GM18498 (cell line): ENCODE measurements around the gene LRRC8B.

Source experiments
- ATAC-seq: cut with Tn5 transposase; IDR thresholded peaks from one replicate; pipeline ENCODE4 v1.9.1; 2021; ENCODE audit warnings: mild to moderate bottlenecking, moderate library complexity; ENCODE audit not compliant: unreplicated experiment

Gene LRRC8B

DNA sequence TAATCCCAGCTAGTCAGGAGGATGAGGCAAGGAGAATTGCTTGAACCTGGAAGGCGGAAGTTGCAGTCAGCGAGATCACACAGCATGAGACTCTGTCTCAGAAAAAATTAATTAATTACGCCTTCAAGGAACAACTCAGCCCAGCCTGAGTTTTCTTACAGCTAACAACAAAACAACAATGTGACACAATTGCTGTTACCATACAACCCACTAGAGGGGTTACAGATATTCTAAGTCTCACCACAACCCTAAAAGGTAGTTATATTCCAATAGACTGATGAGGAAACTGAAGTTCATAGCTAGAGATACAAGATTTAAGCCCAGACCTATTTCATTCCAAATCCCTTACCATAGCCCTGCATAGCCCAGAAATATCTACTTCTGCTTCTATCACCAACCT is 105.4 kb downstream of the LRRC8B start:
- no peak for ATAC-seq

DNA sequence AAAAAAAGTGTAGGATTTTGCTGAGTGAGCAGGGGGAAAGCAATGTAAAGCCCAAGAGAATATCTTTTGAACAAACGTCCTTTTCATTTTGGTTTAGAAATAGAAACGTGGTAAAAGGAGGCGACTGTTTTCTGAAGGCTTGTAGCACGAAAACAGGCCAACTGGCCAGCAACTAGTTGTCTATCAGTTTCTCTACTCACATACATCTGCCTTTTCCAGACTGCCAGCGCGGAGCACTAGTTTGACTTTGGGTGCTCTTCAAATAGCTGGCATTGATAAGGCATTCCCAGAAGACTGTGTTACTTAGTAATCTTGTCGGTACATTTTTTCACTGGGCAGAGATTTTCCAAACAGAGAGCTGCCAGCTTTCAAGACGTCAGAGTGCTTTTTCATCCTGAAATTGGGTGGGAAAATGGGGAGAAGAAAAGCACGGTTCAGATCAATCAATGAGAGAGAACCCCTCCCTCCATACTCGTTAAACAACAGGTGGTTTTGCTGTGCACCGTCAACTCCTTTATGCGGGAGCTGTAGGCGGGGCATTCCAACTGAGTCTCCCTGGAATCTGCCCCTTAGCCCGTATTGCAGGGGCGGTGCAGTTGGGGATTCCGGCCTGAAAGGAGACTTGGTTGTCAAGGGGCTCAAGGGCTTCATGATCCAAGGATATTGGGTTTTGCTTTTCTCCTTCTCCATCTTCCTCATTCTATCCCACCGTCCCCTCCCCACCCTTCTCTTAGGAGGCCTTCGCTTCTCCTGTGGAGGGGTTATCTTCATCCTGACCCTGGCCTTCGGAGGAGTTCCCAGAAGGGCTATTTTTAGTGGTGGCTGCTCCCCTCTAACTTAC is 107.4 kb downstream of the LRRC8B start:
- ATAC-seq, result no peak

DNA sequence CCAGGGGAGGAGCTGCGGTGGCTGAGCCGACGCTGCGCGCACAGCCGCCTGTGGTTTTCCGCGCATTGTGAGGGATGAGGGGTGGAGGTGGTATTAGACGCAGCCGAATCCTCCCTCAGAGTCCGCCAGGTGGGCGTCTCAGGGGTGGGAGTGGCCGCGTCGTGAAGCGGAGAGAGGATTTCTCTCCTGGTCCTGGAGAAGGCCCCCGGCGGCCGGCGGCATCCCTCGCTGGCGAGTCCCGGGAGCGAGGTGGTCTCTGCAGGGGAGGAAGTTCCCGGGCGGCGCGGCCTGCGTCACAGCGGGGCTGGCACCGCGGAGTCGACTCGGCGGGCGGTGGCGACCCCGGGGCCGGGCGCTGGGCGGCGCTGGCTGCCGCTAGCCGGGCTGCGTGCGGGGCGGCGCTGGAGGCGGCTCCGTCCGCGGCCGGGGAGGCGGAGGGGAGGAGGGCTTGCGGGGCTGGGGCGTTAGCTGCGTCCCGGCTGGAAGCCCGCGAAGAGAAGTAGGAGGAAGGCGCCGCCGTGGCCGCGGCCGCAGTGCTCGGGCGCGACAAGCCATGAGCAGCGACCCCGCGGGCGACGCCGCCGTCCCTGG is 108.1 kb downstream of the LRRC8B start, which contains the start of gene LRRC8C:
LRRC8C (plus strand) TSS at position 464 of the 591 bp plus-strand sequence. CDS start 53,354 bp downstream, outside the sequence.
- peak; percentile 87 for ATAC-seq

DNA sequence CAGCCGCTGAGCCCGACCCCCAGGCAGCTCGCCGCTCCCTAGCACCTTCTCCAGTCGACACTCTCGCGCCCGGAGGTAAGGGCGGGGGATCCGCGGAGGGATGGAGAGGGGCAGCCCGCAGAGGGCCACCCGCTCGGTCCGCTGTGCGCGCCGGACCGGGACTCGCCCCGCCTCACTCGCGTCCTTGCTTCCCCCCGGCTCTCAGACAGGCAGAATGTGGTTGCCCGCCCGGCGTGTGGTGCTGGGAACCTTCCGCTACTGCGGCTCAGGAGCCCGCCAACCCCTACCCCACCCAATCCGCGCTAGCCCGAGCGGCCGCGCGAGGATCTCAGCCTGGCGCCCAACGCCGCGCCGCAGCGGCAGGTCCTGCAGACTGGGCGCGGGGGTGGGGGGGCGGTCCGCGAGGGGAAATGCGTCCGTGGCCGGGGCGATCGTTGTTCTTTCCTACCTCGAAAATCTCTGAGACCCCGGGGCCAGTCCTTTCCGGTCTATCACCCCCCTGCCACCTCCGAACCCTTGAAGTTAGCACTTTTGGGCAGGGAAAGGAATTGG is 108.7 kb downstream of the LRRC8B start:
- peak; percentile 57 for ATAC-seq

DNA sequence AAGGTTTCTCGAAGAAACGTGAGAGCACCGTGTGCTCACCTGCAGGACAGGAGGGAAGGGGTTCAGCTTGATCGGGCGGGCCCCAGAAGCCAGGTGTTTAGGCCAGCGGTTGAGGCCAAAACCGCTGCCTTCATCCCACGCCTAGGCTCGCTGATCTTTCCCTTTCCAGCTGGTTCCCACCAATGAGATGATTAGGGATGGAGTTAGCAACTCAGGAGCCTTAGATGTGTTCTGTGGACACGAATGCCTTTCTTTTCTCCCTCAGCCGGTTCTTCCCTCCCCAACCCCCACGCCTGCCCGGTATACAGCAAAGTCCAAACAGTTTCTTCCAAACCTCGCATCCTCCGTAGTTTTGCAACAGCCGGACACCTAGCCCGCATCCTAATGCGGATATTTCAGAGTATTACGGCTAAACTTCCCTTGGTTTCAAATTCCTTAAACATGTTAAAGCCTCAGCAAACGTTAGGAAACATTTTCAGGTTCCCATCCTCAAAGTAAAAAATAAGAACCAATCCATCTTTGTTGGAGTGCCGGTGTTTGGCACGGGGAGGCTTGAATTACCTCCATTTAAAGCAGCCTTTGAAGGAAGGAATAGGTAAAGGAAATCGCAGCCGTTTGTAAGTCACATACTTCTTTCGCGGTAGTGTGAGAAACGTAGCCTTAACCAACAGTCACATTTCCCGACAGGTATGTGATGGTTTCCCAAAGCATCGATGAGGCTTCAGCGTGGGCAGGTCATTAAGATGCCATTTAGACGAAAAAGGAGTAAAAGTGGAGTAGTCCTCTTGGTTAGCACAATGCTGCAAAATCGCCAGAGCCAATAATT is 109.4 kb downstream of the LRRC8B start:
- peak; percentile 1 for ATAC-seq

DNA sequence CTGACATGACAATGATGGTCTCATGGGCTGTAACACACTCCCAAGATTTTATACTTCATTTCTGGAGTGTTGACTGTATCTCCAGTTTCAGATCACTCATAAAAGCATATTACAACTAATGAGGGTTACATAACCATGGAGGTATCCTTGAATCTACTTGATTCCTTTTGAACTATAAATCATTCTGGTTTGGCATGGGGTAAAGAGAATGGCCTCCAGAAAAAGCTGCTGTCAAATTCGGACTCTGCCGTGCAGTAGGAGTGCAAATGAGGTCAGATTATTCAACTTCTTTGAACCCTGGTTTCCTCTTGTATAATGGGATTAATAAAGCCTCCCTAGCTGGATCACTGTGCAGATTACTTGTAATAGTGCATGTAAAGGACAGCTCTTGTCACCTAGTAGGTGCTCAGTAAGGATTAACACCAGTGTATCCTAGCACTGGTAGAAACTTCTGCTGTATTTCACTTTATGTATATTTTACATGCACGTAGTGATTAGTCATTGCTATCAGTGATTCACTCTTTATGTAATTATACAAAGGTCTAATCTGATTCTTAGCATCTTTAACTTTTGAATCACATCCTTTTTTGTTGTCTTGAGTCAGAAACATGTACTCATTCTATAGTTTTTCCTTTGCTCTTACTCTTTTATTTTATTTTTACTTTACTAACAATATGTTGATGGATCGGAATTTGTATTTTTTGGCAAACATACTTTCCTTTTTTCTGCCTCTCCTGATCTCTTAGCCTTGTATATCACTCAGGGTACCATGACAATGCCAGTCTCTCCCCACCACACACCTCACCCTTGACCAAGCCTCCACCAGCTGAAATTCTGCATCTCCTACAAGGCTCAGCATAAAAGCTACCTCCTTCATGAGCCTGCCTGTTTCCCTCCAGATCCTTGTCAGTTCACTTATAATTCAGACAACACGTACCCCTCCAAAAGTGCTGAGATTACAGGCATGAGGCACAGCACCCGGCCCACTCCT is 111.5 kb downstream of the LRRC8B start:
- ATAC-seq, result no peak

DNA sequence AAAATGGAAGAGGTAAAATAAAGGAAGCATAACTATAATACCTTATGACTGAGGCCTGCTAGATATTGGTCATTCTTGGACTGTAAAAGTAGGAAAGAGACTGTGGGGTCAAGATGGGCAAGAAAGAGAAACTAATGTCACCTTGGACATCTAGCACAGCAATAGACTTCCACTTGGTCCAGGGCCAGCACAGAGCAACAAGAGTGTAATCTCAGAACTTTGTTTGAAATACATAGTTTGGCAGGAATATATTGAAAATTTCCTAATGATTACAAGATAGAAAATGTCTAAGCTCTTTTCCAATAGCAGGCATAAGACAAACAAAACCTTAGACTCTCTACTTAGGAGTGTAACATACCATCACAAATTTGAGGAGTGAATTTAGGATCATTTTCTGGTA is 112.9 kb downstream of the LRRC8B start:
- no peak for ATAC-seq

DNA sequence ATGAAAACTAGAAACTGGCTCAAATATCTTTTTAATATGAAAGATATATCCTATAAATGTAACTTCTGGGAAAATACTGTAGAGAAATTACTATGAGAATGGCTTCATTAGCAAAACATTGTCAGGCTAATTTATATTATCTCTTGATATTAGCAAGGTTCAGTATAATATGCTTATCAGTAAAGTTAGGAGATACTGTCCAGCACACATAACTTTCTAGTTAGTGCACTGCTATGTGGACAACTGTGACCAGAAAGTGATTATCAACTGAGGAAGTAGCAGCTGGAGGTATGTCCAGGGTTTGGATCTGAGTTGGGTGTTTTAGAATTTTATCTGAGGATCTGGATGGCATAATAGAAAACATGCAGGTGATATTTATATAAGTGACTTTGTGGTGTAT is 115.8 kb downstream of the LRRC8B start:
- no peak for ATAC-seq

DNA sequence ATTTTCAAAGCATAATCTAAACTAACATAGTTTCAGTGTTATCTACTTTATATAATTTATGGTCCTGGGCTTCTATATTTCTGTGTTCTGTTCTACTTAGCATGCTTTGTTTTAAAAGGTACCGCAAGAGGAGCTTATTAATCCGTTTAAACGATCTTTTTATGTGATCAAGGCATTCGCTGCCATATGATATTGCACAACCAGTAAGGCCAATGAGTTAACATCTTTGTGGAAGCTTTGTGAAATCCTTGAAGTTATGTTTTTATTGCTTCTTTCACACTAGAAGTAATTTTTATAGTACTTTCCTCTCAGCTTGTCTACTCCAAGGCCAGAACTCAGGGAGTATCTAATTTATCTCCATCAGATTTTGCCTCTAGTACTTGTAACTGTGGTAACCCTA is 117.2 kb downstream of the LRRC8B start:
- no peak for ATAC-seq

DNA sequence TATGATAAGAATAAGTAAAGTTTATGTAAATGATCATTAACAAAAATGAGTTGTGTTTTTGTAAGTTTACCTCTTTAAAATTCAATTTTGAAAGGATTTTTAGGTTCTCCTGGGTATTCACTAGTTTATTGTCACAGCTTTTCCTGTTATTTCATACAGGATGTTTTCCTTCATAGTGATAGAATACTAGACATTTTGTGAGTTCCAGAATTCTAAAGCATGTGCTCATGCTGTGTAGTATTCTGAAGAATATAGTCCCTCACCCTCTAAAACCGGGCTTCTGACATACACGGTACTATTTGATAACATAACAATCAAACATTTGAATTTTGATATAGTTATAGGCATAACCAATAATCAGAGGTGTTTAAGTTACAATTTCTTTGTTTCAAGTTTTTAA is 118.9 kb downstream of the LRRC8B start:
- no peak for ATAC-seq

DNA sequence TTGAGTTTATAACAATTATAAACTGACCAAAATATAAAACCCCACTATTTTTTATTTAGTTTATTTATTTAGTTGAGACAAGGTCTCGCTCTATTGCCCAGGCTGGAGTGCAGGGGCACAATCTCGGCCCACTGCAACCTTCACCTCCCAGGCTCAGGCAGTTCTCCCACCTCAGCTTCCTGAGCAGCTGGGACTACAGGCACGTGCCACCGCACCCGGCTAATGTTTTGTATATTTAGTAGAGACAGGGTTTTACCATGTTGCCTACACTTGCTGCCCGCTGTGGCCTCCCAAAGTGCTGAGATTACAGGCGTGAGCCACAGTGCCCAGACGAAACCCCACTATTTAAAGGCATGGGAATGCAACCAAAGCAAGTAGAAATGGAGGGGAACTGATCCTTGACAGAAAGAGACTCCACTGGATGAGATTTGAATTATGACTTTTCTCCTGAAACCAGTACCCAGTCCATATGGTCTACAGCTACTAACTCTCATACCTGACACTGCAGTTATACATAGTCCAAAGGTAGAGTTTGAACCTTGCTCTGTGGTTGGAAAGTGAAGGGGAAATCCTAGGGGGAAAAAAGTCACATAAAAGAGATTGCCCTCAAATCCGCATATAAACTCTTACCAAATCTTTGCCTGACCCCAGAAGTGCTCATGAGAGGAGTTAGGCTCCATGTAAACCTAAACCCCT is 119.6 kb downstream of the LRRC8B start:
- ATAC-seq, result no peak

DNA sequence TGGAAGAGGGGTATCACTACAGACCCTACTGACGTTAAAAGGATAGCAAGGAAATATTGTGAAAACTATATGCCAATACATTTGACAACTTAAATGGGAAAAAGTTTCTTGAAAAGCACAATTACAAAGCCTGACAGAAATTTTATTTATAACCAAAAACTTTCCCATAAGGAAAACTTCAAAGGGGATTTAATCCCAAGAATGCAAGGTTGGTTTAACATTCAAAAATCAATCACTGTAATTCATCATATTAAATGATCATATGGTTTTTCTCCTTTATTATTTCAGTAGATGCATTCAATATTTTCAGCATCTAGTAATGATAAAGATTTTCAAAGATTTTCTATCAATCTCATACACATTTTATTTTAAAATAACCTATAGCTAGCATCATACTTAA is 121.6 kb downstream of the LRRC8B start:
- ATAC-seq, result no peak
